Measurements from ENCODE around the gene MPV17L2.

The MPV17L2 gene

GRCh38 chr19:18218600-18218999, 25.6 kb downstream of the MPV17L2 start:
- no peak for DNase-seq (ENCODE audit: low read depth)

DNA sequence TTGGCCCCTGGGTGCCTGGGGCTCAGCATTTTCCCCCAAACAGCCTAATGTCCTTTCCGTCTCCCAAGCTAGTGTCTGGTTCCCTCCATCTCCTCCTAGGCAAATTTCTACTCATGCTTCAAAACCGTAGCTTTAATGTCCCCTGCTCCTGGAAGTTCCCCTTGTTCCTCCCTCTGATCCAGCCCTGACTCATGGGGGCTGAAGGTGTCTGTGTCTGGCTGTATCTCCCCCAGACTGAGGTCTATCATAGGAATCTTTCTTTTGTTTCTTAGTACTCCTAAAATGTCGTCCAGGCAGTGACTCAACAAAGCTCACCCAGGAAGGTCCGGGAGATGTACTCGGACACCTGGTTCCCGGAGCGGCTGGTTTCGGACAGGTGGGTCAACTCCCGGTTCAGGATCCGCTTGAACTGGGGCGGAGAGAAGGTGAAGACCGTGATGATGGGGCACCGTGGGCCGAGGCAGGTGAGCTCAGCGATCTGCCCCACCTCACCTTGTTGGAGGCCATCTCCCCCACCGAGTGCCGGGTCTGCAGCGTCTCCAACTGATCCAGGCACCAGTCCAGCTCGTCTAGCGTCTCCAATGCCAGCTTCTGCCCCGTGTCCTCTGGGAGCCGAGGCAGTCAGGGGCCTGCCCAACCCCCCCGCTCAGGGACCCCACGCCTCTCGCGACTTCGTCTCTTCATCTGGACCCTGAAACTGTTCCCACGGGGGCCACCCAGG, 27.1 kb downstream of the MPV17L2 start:
- no peak for DNase-seq (ENCODE audit: low read depth)

- no peak for DNase-seq (ENCODE audit: low read depth)
Measured at GRCh38 chr19:18220632-18221275, 27.7 kb downstream of the MPV17L2 start.

DNA sequence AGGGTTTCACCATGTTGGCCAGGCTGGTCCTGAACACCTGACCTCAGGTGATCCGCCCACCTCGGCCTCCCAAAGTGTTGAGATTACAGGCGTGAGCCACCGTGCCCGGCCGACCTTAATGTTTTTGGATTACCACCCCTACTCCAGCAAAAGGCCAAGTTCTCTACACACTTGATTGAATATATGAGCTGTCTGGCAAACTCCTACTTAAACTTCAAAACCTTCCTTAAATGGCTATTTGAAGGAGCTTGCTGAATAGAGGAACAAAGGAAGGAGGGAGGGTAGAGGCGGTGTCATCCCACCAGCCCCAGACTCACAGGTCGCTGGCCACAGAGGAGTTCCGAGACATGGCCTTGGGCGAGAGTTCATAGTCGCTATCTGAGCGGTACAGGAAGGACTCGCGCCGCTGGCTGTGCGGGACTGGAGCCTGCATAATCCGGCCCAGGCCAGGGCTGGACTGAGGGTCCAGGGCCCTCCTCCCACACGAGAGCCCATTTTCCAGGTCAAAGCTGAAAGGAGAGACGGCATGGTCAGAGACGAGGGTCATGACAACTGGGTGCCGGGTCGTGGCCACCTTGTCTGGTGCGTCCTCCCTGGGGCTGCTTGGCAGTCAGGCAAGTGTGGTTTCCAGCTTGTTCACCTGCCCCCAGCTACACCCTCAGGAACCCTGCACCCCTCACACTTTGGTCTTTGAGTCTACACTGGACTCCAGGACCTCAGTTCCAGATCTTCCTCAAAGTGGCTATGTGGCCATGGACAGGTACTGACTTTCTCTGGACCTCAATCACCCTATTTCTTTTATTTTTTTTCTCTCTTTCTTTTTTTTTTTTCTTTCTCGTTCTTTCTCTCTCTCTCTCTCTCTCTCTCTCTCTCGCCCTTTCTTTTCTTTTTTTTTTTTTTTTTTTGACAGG, 29.1 kb downstream of the MPV17L2 start:
- no peak for DNase-seq (ENCODE audit: low read depth)

- DNase-seq (ENCODE audit: low read depth), result no peak
Measured at GRCh38 chr19:18223860-18224524, 31.0 kb downstream of the MPV17L2 start.

DNA sequence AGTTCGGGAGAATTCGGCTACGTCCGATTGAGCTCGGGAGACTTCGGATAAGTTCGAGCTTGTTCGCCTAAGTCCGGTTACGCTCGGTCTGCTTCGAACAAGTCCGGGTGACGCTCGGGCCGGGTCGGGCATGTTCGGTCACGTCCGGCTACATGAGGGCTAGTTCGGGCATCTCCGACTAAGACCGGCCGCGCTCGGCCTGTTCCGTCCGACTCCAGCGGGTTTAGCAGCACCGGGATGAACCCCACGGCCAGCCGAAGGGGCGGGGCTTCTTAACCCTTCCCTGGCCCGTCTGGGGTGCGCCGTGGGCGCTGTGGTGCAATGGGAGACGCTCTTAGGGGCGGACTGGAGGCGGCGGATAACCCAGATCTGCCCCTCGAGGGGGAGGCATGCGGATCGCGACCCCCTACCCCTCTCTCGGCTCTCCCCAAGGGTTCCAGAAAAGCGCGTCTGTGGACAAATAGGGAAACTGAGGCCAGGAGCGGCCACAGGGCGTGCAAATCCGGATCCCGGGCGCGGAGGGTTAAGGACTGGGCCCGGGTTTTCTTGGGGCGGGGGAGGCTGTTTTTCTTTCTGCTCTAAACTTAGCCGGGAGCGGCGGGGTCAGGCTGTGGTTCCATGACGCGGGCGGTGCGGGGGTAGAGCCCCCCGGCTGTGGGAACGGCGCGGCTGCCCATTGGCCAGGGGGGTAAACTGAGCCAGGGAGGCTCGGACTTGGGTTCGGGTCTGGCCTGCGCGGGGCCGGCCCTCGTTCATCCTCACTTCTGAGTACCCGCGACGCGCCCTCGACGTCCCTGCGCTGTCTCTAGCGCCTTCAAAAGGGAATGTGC, 31.7 kb downstream of the MPV17L2 start:
- DNase-seq (ENCODE audit: low read depth), result peak; percentile 65

DNA sequence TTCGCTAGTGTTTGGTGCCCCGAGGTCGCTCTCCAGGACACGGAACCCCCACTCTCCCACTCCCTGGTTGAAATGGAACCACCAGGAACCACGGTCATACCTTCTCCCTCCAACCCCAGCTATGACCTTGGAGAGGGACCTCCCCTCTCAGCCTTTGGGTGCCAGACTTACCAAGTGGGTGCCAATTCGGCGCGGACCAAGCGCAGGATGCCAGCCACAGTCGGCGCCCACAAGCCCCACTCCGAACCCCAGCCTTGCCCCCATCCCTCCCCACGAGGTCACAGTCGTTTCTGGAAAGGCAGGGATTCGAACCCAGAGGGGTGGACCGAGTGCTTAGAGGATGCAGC, 32.3 kb downstream of the MPV17L2 start:
- DNase-seq (ENCODE audit: low read depth), result no peak

GRCh38 chr19:18225702-18226468, 32.9 kb downstream of the MPV17L2 start, which contains the start of gene PDE4C:
TSS of gene PDE4C (minus strand) at chr19:18226438. CDS start at chr19:18226415, 23 bp downstream.
- DNase-seq (ENCODE audit: low read depth), result no peak

GRCh38 chr19:18226956-18227780, 34.1 kb downstream of the MPV17L2 start:
- DNase-seq (ENCODE audit: low read depth), result no peak

DNA sequence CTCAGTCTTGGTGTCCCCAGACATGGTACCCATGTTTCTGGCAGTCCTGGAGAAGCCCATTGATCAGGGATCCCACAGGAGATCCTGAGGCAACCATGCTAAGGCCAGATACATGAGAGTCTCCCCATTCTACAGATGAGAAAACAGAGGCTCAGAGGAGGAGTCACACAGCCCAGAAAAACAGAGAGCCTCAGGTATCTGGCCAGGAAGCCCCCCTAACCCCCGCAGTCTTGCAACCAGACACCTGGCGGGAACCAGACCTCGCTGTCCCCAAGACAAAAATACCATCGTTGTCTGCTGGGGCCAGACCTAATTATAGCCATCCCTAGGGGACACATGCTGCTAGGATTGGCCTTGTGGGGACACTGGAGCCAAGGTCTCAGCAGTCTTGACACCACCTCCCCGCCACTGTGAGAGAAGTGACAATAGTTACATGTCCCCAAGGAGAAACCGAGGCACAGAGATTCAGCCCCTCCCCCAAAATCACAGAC, 34.8 kb downstream of the MPV17L2 start:
- DNase-seq (ENCODE audit: low read depth), result no peak

DNA sequence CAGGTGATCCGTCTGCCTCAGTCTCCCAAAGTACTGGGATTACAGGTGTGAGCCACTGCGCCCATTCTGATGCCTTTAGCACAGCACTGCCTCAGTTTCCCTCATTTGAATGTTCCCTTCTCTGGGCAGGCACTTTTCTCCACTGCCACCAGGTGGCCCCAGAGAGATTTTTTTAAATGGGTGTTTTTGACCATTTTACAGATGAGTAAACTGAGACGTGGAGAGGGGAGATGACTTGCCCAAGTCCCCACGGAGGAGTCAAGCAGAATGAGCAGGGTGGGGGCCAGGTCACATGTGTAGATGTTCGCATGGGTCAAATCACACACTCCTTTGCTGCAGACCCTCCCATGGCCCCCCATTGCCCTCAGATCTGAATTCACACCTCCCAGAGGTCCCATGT, 36.5 kb downstream of the MPV17L2 start:
- no peak for DNase-seq (ENCODE audit: low read depth)

- DNase-seq (ENCODE audit: low read depth), result no peak
Measured at GRCh38 chr19:18229915-18230314, 36.9 kb downstream of the MPV17L2 start.

DNA sequence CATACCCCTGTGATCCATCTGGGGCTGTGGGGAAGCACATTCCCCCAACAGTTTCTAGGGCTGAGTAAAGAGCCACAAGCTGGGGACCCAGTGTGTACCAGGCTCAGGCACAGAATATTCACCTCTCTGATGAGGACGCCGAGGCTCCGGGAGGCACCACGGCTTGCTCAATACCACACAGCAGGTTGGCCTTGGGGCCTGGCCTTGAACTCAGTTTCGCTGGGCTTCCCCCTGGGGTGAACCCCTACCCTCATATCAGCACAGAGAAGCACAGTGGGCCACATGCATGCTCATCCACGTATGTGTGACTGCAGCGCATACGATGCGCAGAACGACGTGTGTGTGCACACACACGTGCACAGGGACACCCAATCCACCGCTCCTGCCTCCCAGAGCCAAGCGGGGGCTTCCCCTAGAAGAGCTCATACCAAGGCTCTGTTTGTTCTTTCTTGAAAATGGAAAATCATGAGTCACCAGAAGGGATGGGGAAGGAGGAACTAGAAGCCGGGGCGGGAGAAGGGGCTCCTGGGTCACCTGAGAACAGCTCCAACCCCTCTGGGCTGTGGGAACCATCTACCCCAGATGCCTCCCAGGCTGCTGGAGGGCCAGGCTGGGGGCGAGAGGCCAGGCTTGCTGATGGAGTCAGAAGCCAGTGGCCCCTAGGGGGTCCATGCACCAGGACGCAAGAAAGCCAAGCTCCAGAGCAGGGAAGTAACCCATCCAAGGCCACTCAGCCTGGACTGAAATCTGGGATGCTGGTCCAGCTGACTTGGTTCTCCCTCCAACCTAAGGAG, 38.1 kb downstream of the MPV17L2 start:
- DNase-seq (ENCODE audit: low read depth), result no peak

- DNase-seq (ENCODE audit: low read depth), result no peak
Measured at GRCh38 chr19:18231775-18232174, 38.8 kb downstream of the MPV17L2 start.

DNA sequence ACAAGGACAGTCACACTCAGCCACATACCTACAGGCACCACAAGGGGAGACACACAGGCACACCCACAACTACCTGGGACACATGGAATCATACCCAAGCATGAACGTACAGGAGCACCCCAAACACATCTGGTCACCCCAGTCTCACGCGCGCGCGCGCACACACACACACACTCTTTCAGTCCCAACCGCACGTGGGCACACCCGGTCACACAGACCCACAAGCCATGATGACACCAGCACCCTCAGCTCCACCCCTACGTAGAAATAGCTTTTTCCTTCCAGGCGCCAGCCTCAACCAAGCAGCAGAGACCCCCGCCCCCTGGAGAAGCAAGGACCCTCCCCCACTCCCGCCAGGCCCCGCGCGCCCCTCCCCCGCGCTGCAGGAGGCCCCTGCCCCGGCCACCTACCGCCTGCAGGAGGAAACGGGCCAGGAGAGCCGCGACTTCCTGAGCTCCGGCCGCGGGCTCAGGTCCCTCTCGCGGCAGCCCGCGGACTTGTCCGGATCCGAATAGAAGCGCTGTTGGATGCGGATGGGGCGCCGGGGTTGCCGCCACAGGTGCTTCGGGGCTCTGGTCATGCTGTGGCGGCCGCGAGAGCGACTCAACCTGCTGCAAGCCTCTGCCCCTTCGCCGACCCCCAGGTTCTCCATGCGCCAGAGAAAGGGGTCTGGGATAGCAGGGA, 39.7 kb downstream of the MPV17L2 start:
- no peak for DNase-seq (ENCODE audit: low read depth)

DNA sequence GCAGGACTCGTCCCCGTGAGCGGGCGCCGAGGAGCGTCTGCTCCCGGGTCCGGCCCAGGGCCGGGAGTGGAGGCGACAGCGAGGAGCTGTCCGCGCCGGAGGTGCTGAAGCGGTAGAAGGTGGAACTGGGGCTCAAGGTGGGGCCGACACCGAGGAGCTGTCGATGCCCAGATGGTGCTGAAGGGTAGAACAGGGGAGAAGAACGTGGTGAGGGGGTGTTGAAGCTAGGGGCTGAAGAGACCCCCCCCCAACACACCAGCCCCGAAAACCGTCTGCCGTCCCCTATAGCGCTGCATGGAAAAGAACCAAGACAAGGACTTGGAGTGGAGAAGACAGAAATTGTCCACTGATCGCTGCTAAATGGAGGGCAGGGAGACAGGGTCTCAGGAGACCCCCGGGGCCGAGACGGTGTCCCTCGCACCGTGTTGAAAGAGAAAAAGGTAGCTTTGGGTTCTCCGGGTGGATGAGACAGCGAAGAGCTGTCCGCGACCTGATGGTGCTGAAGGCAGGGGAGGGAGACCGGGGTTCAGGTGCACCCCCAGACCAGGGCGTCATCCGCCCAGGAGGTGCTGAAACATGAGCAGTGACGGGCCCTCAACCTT, 40.3 kb downstream of the MPV17L2 start:
- peak; percentile 12 for DNase-seq (ENCODE audit: low read depth)

DNA sequence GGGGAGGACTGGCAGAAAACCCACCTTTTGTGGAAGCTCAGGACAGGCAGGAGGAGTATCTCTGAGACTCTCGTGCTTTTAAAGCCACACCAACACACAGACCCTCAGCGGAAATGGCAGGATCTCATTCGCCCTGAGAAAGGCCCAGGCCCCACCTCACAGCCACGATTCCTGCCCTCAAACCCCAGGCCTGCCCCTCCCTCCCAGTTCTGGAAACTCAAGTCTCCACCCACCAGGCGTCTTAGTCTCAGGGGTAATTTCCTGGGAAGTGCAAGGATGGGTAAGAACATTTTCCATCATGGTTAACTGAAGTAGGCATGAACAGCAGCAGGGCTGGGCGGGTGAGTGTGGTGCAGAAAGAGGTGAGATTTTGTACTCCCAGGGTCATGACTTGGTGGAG, 41.2 kb downstream of the MPV17L2 start:
- DNase-seq (ENCODE audit: low read depth), result no peak

DNA sequence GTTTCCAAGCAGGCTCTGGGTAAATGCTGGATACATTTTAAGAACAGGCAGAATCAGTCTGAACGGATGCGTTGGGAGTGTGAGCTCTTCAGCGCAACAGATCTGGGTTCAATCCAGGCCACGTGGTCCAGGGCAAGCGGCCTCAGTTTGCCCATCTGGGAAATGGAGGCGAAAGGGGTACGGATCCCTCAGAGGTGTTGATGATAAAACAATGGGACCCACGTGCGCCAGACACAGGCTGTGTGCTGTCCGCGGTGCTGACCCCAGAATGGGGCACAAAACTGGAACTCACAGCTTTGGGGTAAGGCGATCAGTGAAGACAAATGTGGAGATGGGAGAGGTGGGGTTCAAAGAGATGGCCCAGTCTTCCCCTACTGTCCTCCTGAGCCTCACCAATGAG, 46.3 kb downstream of the MPV17L2 start:
- no peak for DNase-seq (ENCODE audit: low read depth)

Data from activated T-helper 1 cell treated with Interleukin-2 at 50 U/mL for 16 hours (primary cell).